PC-3 (cell line): ENCODE data around the gene ATP5PB. TPM values are rescaled to one million over a fixed set of nuclear protein-coding genes. Genes with fewer than 3 reads are reported as not detected.

Experiments used
- ATAC-seq: fragments of 200-7000 bp; cut with Tn5 transposase; 2 replicates; pipeline ENCODE4 v1.9.1; 2020; ENCODE audit warnings: mild to moderate bottlenecking, moderate library complexity
- BruUV-seq: library from RNA; stranded (reverse); fragments of 400-500 nt; replicated peaks from 2 replicates; lab custom pipeline; 2021; lab: Mats Ljungman, UMichigan
- CTCF ChIA-PET: fragments of 300-600 bp; sonication (Branson Sonifier 250); formaldehyde crosslinking; loops from one replicate; lab custom pipeline; 2022; ENCODE audit warnings: antibody characterized with exemption; lab: Charles Lee
- POLR2A ChIA-PET: fragments of 300-600 bp; sonication (Branson Sonifier 250); formaldehyde crosslinking; loops from one replicate; lab custom pipeline; 2022; ENCODE audit warnings: antibody characterized with exemption; ENCODE audit not compliant: unreplicated experiment; lab: Charles Lee
- DNase-seq: peaks from one replicate; pipeline ENCODE4 v3.0.0-alpha.2; 2015
- H2AFZ ChIP-seq: fragments of 300-600 bp; sonication (generic); 2 replicates; pipeline ENCODE4 v1.6.0; 2016; ENCODE audit warnings: antibody characterized with exemption, low read length
- H3F3A ChIP-seq: fragments of 300-600 bp; sonication (generic); one replicate; pipeline ENCODE4 v1.6.0; 2017; ENCODE audit warnings: antibody characterized with exemption, low read length, control low read depth, mild to moderate bottlenecking; ENCODE audit not compliant: unreplicated experiment
- H3K27ac ChIP-seq: fragments of 300-600 bp; sonication (generic); 2 replicates; pipeline ENCODE4 v1.5.1; 2016; ENCODE audit warnings: mild to moderate bottlenecking, low read length
- H3K27me3 ChIP-seq: fragments of 300-600 bp; sonication (generic); 2 replicates; pipeline ENCODE4 v1.6.1; 2016; ENCODE audit warnings: low read length, mixed read lengths
- H3K36me3 ChIP-seq: fragments of 300-600 bp; sonication (generic); 2 replicates; pipeline ENCODE4 v1.6.1; 2016; ENCODE audit warnings: low read depth, mixed run types, low read length, mixed read lengths
- H3K4me1 ChIP-seq: fragments of 300-600 bp; sonication (generic); 2 replicates; pipeline ENCODE4 v1.5.1; 2016; ENCODE audit warnings: low read length; ENCODE audit not compliant: insufficient read depth
- H3K4me2 ChIP-seq: fragments of 300-600 bp; sonication (generic); 2 replicates; pipeline ENCODE4 v1.6.0; 2016; ENCODE audit warnings: low read length
- H3K4me3 ChIP-seq: fragments of 300-600 bp; sonication (generic); 2 replicates; pipeline ENCODE4 v1.5.1; 2016; ENCODE audit warnings: mild to moderate bottlenecking, low read length, mixed read lengths
- H3K79me2 ChIP-seq: fragments of 300-600 bp; sonication (generic); 2 replicates; pipeline ENCODE4 v1.6.1; 2017; ENCODE audit warnings: low read length, mixed read lengths
- H3K9ac ChIP-seq: fragments of 300-600 bp; sonication (generic); 2 replicates; pipeline ENCODE4 v1.6.0; 2016; ENCODE audit warnings: mild to moderate bottlenecking, low read length
- H3K9me2 ChIP-seq: fragments of 300-600 bp; sonication (generic); replicated peaks from 2 replicates; pipeline ENCODE4 v1.6.1; 2016; ENCODE audit warnings: mixed run types, low read length, mixed read lengths
- H3K9me3 ChIP-seq: fragments of 300-600 bp; sonication (generic); 2 replicates; pipeline ENCODE4 v1.6.1; 2016; ENCODE audit warnings: low read length, mixed read lengths
- H4K20me1 ChIP-seq: fragments of 300-600 bp; sonication (generic); 2 replicates; pipeline ENCODE4 v1.6.1; 2016; ENCODE audit warnings: low read length, mixed read lengths
- CTCF ChIP-seq: fragments of 300-600 bp; sonication (generic); conservative IDR thresholded peaks from 2 replicates; pipeline ENCODE4 v1.5.1; 2017; ENCODE audit warnings: antibody characterized with exemption, low read depth, mild to moderate bottlenecking, low read length
- EZH2 ChIP-seq: fragments of 300-600 bp; sonication (generic); IDR thresholded peaks from one replicate; pipeline ENCODE4 v1.6.1; 2017; ENCODE audit warnings: antibody characterized with exemption, mild to moderate bottlenecking, low read length; ENCODE audit not compliant: unreplicated experiment
- EZH2phosphoT487 ChIP-seq: fragments of 300-600 bp; sonication (generic); IDR thresholded peaks from 2 replicates; pipeline ENCODE4 v1.6.1; 2018; ENCODE audit warnings: mild to moderate bottlenecking, antibody characterized with exemption, low read length, borderline replicate concordance
- intact Hi-C: fragments of 100-400 bp; cut with micrococcal nuclease; formaldehyde crosslinking; loops from 2 replicates; pipeline ENCODE4 v1.9.0; 2023
- total RNA-seq: library from RNA; depleted of rRNA; stranded (reverse); fragments of >200 nt; gene quantifications from 2 replicates; pipeline ENCODE4 v1.2.3, GENCODE V29; 2014

The ATP5PB gene
- total RNA-seq, 1 experiment from 2014 or later = 612 TPM

GRCh38 chr1:111467865-111468716 lies 18.8 kb downstream of the ATP5PB start:
- H3K4me3 ChIP-seq = no peak overlapping the region
- H2AFZ ChIP-seq = no peak overlapping the region
- no TSS peak for BruUV-seq
- no peaks in the 10 kb centered on the region for H3K9me3 ChIP-seq
- no peak overlapping the region for H3K27ac ChIP-seq
- no peak for DNase-seq
- intact Hi-C loops = no loop called here
- H3K4me2 ChIP-seq = no peak overlapping the region
- no peaks in the 10 kb centered on the region for H3K27me3 ChIP-seq
- peaks cover 15% of the 10 kb centered on the region for H3K36me3 ChIP-seq
- POLR2A ChIA-PET = no interaction called here
- TF ChIP-seq CTCF (no peak), EZH2 (no peak), EZH2phosphoT487 (no peak)
- CTCF ChIA-PET = interaction anchor here (1.0 kb wide), 1 partner anchor 14 kb away, joined by 3 read pairs; no protein-coding TSS in a partner anchor
- ATAC-seq = no peak
- no peaks in the 10 kb centered on the region for H3K79me2 ChIP-seq
- H3K9me2 ChIP-seq = no peaks in the 10 kb centered on the region
- H3F3A ChIP-seq = no peaks in the 10 kb centered on the region
- no peaks in the 10 kb centered on the region; the same call in 1 of the 2 replicates for H3K4me1 ChIP-seq
- no peaks in the 10 kb centered on the region for H4K20me1 ChIP-seq
- no peak overlapping the region for H3K9ac ChIP-seq

- ChIA-PET CTCF (interaction anchor here (1.0 kb wide), 1 partner anchor 13 kb away, joined by 3 read pairs; no protein-coding TSS in a partner anchor), POLR2A (no interaction called here)
- ATAC-seq = no peak
- H3K4me2 ChIP-seq = no peak overlapping the region
- H2AFZ ChIP-seq = no peak overlapping the region
- BruUV-seq = no TSS peak
- H3F3A ChIP-seq = no peaks in the 10 kb centered on the region
- TF ChIP-seq CTCF (no peak), EZH2 (no peak), EZH2phosphoT487 (no peak)
- no peaks in the 10 kb centered on the region for H4K20me1 ChIP-seq
- no peaks in the 10 kb centered on the region for H3K9me2 ChIP-seq
- no peaks in the 10 kb centered on the region for H3K4me1 ChIP-seq
- H3K27me3 ChIP-seq = no peaks in the 10 kb centered on the region
- intact Hi-C loops = no loop called here
- H3K79me2 ChIP-seq = no peaks in the 10 kb centered on the region
- no peak overlapping the region for H3K9ac ChIP-seq
- H3K27ac ChIP-seq = no peak overlapping the region
- peaks cover 15% of the 10 kb centered on the region for H3K36me3 ChIP-seq
- H3K9me3 ChIP-seq = no peaks in the 10 kb centered on the region
- H3K4me3 ChIP-seq = no peak overlapping the region
- no peak for DNase-seq
These were observed 19.4 kb downstream of the ATP5PB start for GRCh38 chr1:111468717-111469100.

DNA sequence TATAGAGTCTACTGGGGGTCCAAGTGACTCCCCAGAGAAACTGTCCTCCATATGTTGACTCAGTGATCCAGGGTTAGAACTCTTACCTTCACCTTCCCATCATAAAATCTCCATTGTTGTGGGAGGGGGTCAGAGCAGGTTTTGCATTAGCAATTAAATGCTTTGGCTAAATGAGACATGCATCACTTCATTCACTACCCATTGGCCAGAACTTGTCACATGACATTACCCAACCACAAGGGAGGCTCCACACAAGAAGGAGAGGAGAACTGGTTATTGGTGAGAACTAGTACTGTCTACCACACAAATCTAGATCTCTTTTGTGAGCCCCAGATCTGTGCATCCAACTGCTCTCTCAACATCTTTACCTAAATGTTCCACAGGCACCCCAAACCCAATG lies 20.3 kb downstream of the ATP5PB start:
- intact Hi-C loops = no loop called here
- Histone ChIP-seq H3K9ac (no peak overlapping the region), H3K79me2 (no peaks in the 10 kb centered on the region), H3K27ac (no peak overlapping the region), H3K4me1 (no peaks in the 10 kb centered on the region), H3K27me3 (no peaks in the 10 kb centered on the region), H3K9me2 (no peaks in the 10 kb centered on the region), H2AFZ (no peak overlapping the region), H3K36me3 (peaks cover 15% of the 10 kb centered on the region), H4K20me1 (no peaks in the 10 kb centered on the region), H3K4me2 (no peak overlapping the region), H3F3A (no peaks in the 10 kb centered on the region), H3K9me3 (no peaks in the 10 kb centered on the region), H3K4me3 (no peak overlapping the region)
- ChIA-PET CTCF (interaction anchor here (1.0 kb wide), 1 partner anchor 12 kb away, joined by 3 read pairs; no protein-coding TSS in a partner anchor), POLR2A (no interaction called here)
- ATAC-seq = no peak
- BruUV-seq = no TSS peak
- no peak for DNase-seq
- no peak for TF ChIP-seq CTCF
- no peak for TF ChIP-seq EZH2phosphoT487
- TF ChIP-seq EZH2 = no peak
